Measurements from ENCODE around the gene KCNK10. TPM values are rescaled to one million over a fixed set of nuclear protein-coding genes. Genes with fewer than 3 reads are reported as not detected.

KCNK10 gene
- polyA plus RNA-seq, 1 experiment = not detected

DNA sequence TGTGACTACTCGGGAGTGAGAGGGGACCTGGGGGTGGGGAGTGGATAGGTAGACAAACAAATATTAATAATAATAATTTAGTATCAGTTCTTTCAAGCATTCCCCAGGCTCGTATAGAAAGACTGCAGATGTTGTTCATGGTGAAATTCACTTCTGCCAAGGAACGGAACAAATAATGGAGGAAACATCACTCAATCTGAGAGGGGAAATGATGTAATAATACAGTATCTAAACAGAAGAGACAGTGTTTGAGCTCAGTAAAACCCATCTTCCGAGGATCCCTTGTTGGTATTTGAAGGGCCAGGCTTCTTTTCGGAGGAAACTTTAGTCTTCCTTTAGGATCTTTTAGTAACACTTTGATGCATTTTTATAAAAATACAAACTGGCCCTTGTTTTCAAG is 114.2 kb downstream of the KCNK10 start:
- TF ChIP-seq, protein P1, sequence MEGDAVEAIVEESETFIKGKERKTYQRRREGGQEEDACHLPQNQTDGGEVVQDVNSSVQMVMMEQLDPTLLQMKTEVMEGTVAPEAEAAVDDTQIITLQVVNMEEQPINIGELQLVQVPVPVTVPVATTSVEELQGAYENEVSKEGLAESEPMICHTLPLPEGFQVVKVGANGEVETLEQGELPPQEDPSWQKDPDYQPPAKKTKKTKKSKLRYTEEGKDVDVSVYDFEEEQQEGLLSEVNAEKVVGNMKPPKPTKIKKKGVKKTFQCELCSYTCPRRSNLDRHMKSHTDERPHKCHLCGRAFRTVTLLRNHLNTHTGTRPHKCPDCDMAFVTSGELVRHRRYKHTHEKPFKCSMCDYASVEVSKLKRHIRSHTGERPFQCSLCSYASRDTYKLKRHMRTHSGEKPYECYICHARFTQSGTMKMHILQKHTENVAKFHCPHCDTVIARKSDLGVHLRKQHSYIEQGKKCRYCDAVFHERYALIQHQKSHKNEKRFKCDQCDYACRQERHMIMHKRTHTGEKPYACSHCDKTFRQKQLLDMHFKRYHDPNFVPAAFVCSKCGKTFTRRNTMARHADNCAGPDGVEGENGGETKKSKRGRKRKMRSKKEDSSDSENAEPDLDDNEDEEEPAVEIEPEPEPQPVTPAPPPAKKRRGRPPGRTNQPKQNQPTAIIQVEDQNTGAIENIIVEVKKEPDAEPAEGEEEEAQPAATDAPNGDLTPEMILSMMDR (IDR thresholded peaks at IDR 0.05; ENCODE audit: insufficient read depth, low read depth, low read length) = no peak
- no peaks in the 10 kb centered on the region for H3K36me3 ChIP-seq (ENCODE audit: control insufficient read depth, insufficient read depth, low read length)
- no peaks in the 10 kb centered on the region for H3K27me3 ChIP-seq (ENCODE audit: control insufficient read depth, insufficient read depth, low read length)
- POLR2A ChIA-PET = no interaction called here
- CTCF ChIA-PET = no interaction called here
- DNase-seq (ENCODE audit: low read depth) = no peak
- no peak overlapping the region for H3K4me3 ChIP-seq (ENCODE audit: low read depth, low read length)

DNA sequence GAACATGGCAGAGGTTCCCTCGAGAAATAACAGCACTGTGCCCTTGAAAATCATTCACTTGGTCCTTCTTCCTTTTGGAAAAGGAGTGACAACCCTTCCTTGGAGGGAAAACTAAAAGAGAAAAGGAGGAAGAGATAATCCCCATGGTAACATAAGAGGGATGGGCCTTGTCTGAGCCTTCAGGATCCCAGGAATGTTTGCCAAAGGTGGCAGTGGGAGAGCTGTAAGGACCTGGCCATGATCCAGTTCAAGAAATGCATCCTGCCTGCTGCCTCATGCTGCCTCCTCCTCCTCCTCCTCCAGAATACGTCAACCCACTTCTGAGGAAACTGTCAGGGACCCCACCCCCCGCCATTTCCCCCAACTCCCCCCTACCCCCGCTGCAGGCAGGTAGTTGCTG is 118.8 kb downstream of the KCNK10 start:
- no peak for DNase-seq (ENCODE audit: low read depth)
- Histone ChIP-seq H3K27me3 (ENCODE audit: control insufficient read depth, insufficient read depth, low read length) (no peaks in the 10 kb centered on the region), H3K36me3 (ENCODE audit: control insufficient read depth, insufficient read depth, low read length) (no peaks in the 10 kb centered on the region), H3K4me3 (ENCODE audit: low read depth, low read length) (no peak overlapping the region)
- ChIA-PET POLR2A (no interaction called here), CTCF (no interaction called here)
- TF ChIP-seq, protein P1 (IDR thresholded peaks at IDR 0.05; ENCODE audit: insufficient read depth, low read depth, low read length) = no peak

DNA sequence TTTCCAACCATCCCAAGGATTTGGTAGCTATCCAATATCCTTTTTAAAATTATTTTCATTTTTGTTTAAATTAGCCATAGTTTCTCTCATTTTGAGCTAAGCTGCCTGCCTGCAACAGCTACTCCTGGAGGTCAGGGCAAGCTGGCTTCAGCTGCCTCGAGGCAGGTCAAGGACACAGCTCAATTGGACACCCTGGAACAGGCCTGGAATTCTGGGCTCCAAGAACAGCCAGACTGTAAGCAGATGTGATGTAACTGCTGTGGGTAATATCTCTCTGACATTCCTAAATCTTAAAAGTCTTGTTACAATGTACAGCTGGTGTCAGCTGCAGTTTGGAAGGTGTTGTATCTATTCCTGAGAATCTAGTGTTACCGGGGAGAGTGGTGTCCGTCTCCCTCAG is 119.8 kb downstream of the KCNK10 start:
- ChIA-PET POLR2A (no interaction called here), CTCF (no interaction called here)
- DNase-seq (ENCODE audit: low read depth) = no peak
- no peak overlapping the region for H3K4me3 ChIP-seq (ENCODE audit: low read depth, low read length)
- TF ChIP-seq, protein P1 (IDR thresholded peaks at IDR 0.05; ENCODE audit: insufficient read depth, low read depth, low read length) = no peak
- no peaks in the 10 kb centered on the region for H3K36me3 ChIP-seq (ENCODE audit: control insufficient read depth, insufficient read depth, low read length)
- no peaks in the 10 kb centered on the region for H3K27me3 ChIP-seq (ENCODE audit: control insufficient read depth, insufficient read depth, low read length)

- no peaks in the 10 kb centered on the region for H3K36me3 ChIP-seq (ENCODE audit: control insufficient read depth, insufficient read depth, low read length)
- CTCF ChIA-PET = interaction anchor here (3.8 kb wide), 1 partner anchor 13 kb away, joined by 21 read pairs; no protein-coding TSS in a partner anchor
- POLR2A ChIA-PET = no interaction called here
- no peak for DNase-seq (ENCODE audit: low read depth)
- no peak overlapping the region for H3K4me3 ChIP-seq (ENCODE audit: low read depth, low read length)
- TF ChIP-seq, protein P1 (IDR thresholded peaks at IDR 0.05; ENCODE audit: insufficient read depth, low read depth, low read length) = no peak
- no peaks in the 10 kb centered on the region for H3K27me3 ChIP-seq (ENCODE audit: control insufficient read depth, insufficient read depth, low read length)
These were observed 120.8 kb downstream of the KCNK10 start for GRCh38 chr14:88202286-88202685.

- Histone ChIP-seq H3K4me3 (ENCODE audit: low read depth, low read length) (no peak overlapping the region), H3K36me3 (ENCODE audit: control insufficient read depth, insufficient read depth, low read length) (no peaks in the 10 kb centered on the region), H3K27me3 (ENCODE audit: control insufficient read depth, insufficient read depth, low read length) (no peaks in the 10 kb centered on the region)
- CTCF ChIA-PET = interaction anchor here (0.6 to 3.8 kb wide), 2 partner anchors 12 to 33 kb away, joined by 4 to 21 read pairs; no protein-coding TSS in a partner anchor
- no peak for DNase-seq (ENCODE audit: low read depth)
- POLR2A ChIA-PET = no interaction called here
- TF ChIP-seq, protein P1 (IDR thresholded peaks at IDR 0.05; ENCODE audit: insufficient read depth, low read depth, low read length) = no peak
These were observed 121.2 kb downstream of the KCNK10 start for GRCh38 chr14:88201851-88202250.
